Stomach (tissue), 4 donors: Measurements from ENCODE around the gene SDC3.

Source experiments
- CTCF ChIP-seq, 7 experiments: fragments of 450-650 bp in 4 of 7; fragments of 200-600 bp in 3 of 7; sonication (generic) in 3 of 7; IDR thresholded peaks; one replicate each; pipeline ENCODE4 v1.5.1; 2016 to 2019; ENCODE audit warnings: antibody characterized with exemption in 7 of 7, control low read depth in 2 of 7, mild to moderate bottlenecking in 1 of 7
- POLR2A ChIP-seq, 4 donors: fragments of 450-650 bp; IDR thresholded peaks; one replicate each; pipeline ENCODE4 v1.6.1; 2016; ENCODE audit warnings: antibody characterized with exemption in 4 of 4, control low read depth in 2 of 4, mild to moderate bottlenecking in 1 of 4, moderate library complexity in 1 of 4

DNA sequence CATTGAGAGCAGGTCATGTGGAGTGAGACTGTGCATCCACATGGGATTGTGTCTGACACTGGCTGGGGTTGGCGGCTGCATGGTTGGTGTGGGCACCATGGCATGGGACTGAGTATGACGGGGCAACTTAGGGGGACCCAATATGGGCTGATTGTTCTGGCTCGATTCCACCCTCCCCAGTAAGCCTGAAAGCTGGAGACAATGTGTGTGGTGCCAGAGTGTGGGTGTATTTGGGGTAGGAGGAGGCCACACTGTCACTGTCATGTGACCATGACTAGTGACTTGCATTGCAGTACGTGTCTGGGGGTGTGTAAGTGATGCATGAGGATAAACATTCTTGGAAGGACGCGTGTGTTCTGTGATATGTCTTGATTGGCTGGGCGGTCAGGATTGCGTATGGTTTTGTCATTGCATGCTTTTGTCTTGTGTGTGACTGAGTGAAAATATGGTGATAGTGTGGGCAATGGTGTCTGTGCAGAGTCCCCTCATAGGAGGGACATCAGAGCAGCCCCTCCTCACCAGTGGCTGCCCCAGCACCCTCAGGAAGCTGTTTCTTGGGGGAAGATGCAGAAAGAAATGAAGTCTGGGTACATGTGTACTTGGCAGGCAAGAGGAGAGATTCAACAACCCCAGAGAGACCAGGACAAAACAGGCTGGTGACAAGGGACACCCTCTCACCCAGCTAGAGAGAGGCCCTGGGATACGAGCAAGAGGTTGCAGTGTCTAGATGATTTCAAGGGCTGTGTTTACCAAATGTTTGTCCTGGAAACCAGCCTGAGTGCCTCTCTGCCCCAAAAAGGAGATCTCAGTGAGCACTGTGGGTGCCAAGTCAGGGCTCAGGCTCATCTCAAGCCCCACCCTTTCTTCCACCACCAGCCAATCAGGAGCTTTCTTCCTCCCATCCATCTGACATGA is 36.3 kb downstream of the SDC3 start:
- no peak for TF ChIP-seq CTCF (IDR thresholded peaks at IDR 0.05)
- no peak for TF ChIP-seq POLR2A (IDR thresholded peaks at IDR 0.05)
